IMR-90 (cell line): ENCODE measurements around the gene FBXO17. TPM values are rescaled to one million over a fixed set of nuclear protein-coding genes. Genes with fewer than 3 reads are reported as not detected.
A peak's percentile ranks its signal among the peaks of the same experiment; 100 is the strongest.

Source experiments
- ATAC-seq: fragments of 200-7000 bp; cut with Tn5 transposase; 2 replicates; pipeline ENCODE4 v1.9.1; 2020; ENCODE audit warnings: low read depth, mild to moderate bottlenecking, moderate library complexity
- BruUV-seq: library from RNA; stranded (reverse); fragments of 400-500 nt; replicated peaks from 2 replicates; lab custom pipeline; 2021; lab: Mats Ljungman, UMichigan
- CTCF ChIA-PET: fragments of 300-600 bp; formaldehyde crosslinking; extraction: SDS; loops from one replicate; lab custom pipeline; 2021; ENCODE audit warnings: antibody characterized with exemption; lab: Yijun Ruan, JAX
- POLR2A ChIA-PET: fragments of 300-600 bp; sonication (Branson Sonifier 250); formaldehyde crosslinking; loops from one replicate; lab custom pipeline; 2022; ENCODE audit warnings: antibody characterized with exemption; ENCODE audit not compliant: unreplicated experiment; lab: Charles Lee
- DNase-seq: peaks from one replicate; pipeline ENCODE4 v3.0.0; 2013
- H2AFZ ChIP-seq: replicated peaks from 2 replicates; pipeline ENCODE3; 2013; ENCODE audit warnings: low read length, mild to moderate bottlenecking; ENCODE audit not compliant: poor library complexity
- H2AK5ac ChIP-seq: 2 replicates; pipeline ENCODE4 v1.6.1; 2013; ENCODE audit warnings: low read depth, low read length, inconsistent platforms
- H2AK9ac ChIP-seq: replicated peaks from 2 replicates; pipeline ENCODE3; 2013; ENCODE audit warnings: mild to moderate bottlenecking, low read depth, low read length, moderate library complexity; ENCODE audit not compliant: poor library complexity
- H2BK120ac ChIP-seq: 2 replicates; pipeline ENCODE4 v1.6.1; 2013; ENCODE audit warnings: low read depth, low read length, inconsistent platforms
- H2BK15ac ChIP-seq: 3 replicates; pipeline ENCODE4 v1.6.1; 2013; ENCODE audit warnings: low read depth, low read length, inconsistent platforms
- H2BK20ac ChIP-seq: 2 replicates; pipeline ENCODE4 v1.6.1; 2013; ENCODE audit warnings: low read depth, mild to moderate bottlenecking, inconsistent platforms, low read length, moderate library complexity
- H2BK5ac ChIP-seq: 2 replicates; pipeline ENCODE4 v1.6.1; 2013; ENCODE audit warnings: mild to moderate bottlenecking, low read depth, low read length, inconsistent platforms; ENCODE audit not compliant: poor library complexity, severe bottlenecking
- H3K14ac ChIP-seq: replicated peaks from 2 replicates; pipeline ENCODE4 v1.6.1; 2013; ENCODE audit warnings: low read depth, low read length, inconsistent platforms
- H3K18ac ChIP-seq: 2 replicates; pipeline ENCODE4 v1.6.1; 2013; ENCODE audit warnings: low read depth, low read length, control low read depth
- H3K23ac ChIP-seq: 2 replicates; pipeline ENCODE4 v1.6.1; 2013; ENCODE audit warnings: low read depth, low read length, inconsistent platforms
- H3K27ac ChIP-seq: 2 replicates; pipeline ENCODE4 v1.5.1; 2013; ENCODE audit warnings: mild to moderate bottlenecking, control low read depth, low read length; ENCODE audit not compliant: insufficient read depth
- H3K27me3 ChIP-seq: 2 replicates; pipeline ENCODE4 v1.6.1; 2013; ENCODE audit warnings: low read length; ENCODE audit not compliant: control insufficient read depth, insufficient read depth
- H3K36me3 ChIP-seq: 2 replicates; pipeline ENCODE4 v1.6.1; 2013; ENCODE audit warnings: low read length, mixed read lengths; ENCODE audit not compliant: control insufficient read depth, insufficient read depth
- H3K4ac ChIP-seq: 2 replicates; pipeline ENCODE4 v1.6.1; 2013; ENCODE audit warnings: low read depth, low read length, inconsistent platforms
- H3K4me1 ChIP-seq: 2 replicates; pipeline ENCODE4 v1.6.1; 2013; ENCODE audit warnings: low read length, mixed read lengths; ENCODE audit not compliant: control insufficient read depth, insufficient read depth
- H3K4me2 ChIP-seq: 2 replicates; pipeline ENCODE4 v1.6.1; 2013; ENCODE audit warnings: low read depth, mild to moderate bottlenecking, control low read depth, low read length, moderate library complexity
- H3K4me3 ChIP-seq: 2 replicates; pipeline ENCODE4 v1.5.1; 2013; ENCODE audit warnings: low read depth, mild to moderate bottlenecking, control low read depth, low read length, moderate library complexity; ENCODE audit not compliant: insufficient read depth
- H3K56ac ChIP-seq: 2 replicates; pipeline ENCODE4 v1.6.1; 2013; ENCODE audit warnings: low read length, inconsistent platforms; ENCODE audit not compliant: insufficient read depth; ENCODE audit errors: extremely low read depth
- H3K79me1 ChIP-seq, 2 experiments: 2 replicates each; pipeline ENCODE4 v1.6.1; 2013; ENCODE audit warnings: low read length in 2 of 2, inconsistent platforms in 1 of 2, low read depth in 1 of 2
- H3K9ac ChIP-seq: 2 replicates; pipeline ENCODE4 v1.6.1; 2013; ENCODE audit warnings: low read depth, low read length, control low read depth
- H3K9me1 ChIP-seq: 2 replicates; pipeline ENCODE4 v1.6.1; 2013; ENCODE audit warnings: low read length, inconsistent platforms; ENCODE audit not compliant: insufficient read depth
- H3K9me3 ChIP-seq: 2 replicates; pipeline ENCODE4 v1.6.1; 2013; ENCODE audit warnings: low read length; ENCODE audit not compliant: control insufficient read depth, insufficient read depth
- H4K20me1 ChIP-seq: 2 replicates; pipeline ENCODE4 v1.6.1; 2013; ENCODE audit warnings: low read length, inconsistent platforms; ENCODE audit not compliant: insufficient read depth
- H4K5ac ChIP-seq: 2 replicates; pipeline ENCODE4 v1.6.1; 2013; ENCODE audit warnings: mild to moderate bottlenecking, low read depth, low read length, control low read depth
- H4K8ac ChIP-seq, 2 experiments: 2 replicates each; pipeline ENCODE4 v1.6.1; 2013; ENCODE audit warnings: low read depth in 2 of 2, low read length in 2 of 2, control low read depth in 1 of 2, inconsistent platforms in 1 of 2
- H4K91ac ChIP-seq: 2 replicates; pipeline ENCODE4 v1.6.1; 2013; ENCODE audit warnings: low read depth, low read length, inconsistent platforms; ENCODE audit not compliant: insufficient read depth
- CHD1 ChIP-seq: IDR thresholded peaks from 2 replicates; pipeline ENCODE4 v1.6.1; 2012; ENCODE audit warnings: low read depth, low read length, improper control_type of control experiment
- MAFK ChIP-seq: IDR thresholded peaks from 2 replicates; pipeline ENCODE4 v1.6.1; 2012; ENCODE audit warnings: low read depth, low read length, improper control_type of control experiment
- MAZ ChIP-seq: IDR thresholded peaks from 2 replicates; pipeline ENCODE4 v1.6.1; 2012; ENCODE audit warnings: low read depth, mild to moderate bottlenecking, low read length, improper control_type of control experiment, moderate library complexity, borderline replicate concordance
- WGBS, 2 experiments: methylation state at CpG; one replicate each; pipeline versions ENCODE4 v1.1.5 to v1.1.7; 2013; ENCODE audit warnings: missing lambda C conversion rate in 2 of 2; ENCODE audit not compliant: insufficient read length in 1 of 2; ENCODE audit errors: extremely low coverage in 2 of 2; 5-methylcytosine and 5-hydroxymethylcytosine counted together
- dilution Hi-C: fragments of 300-500 bp; cut with HindIII; formaldehyde crosslinking; loops from one replicate; pipeline ENCODE4 v1.14.3; 2018; ENCODE audit warnings: low sequenced_read_pairs; ENCODE audit not compliant: unreplicated experiment
- in situ Hi-C: fragments of 300-500 bp; cut with MboI; formaldehyde crosslinking; loops from 3 replicates; pipeline ENCODE4 v1.14.3; 2019; ENCODE audit warnings: low sequenced_read_pairs, inconsistent platforms, mixed read lengths
- intact Hi-C: fragments of 100-400 bp; cut with micrococcal nuclease; formaldehyde crosslinking; loops from 2 replicates; pipeline ENCODE4 v1.10.0; 2022
- polyA plus RNA-seq, 3 experiments: library from polyadenylated mRNA; depleted of rRNA; stranded (reverse); fragments of >200 nt; gene quantifications; 2 replicates each; pipeline ENCODE4 v1.2.3, GENCODE V29; 2012; ENCODE audit warnings: low replicate concordance in 1 of 3
- total RNA-seq: library from RNA; depleted of rRNA; stranded (reverse); fragments of >200 nt; gene quantifications from 2 replicates; pipeline ENCODE4 v1.2.3, GENCODE V29; 2012

FBXO17 gene
- total and polyA plus RNA-seq, 2 of the 4 experiments (the other 2 are of a cell fraction) = 10.8 to 20.7 TPM

DNA sequence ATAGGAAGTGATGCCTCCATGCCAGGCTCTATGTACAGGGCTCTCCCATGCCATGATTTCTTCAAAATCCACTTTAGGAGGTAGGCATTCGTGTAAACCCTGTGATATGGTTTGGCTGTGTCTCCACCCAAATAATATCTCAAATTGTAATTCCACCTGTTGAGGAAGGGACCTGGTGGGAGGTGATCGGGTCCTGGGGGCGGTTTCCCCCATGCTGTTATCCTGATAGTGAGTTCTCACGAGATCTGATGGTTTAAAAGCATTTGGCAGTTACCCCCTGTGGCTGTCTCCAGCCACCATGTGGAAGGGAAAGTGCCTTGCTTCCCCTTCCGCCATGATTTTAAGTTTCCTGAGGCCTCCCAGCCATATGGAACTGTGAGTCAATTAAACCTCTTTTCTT is 53.1 kb downstream of the FBXO17 start:
- no peak overlapping the region for H3K9ac ChIP-seq
- no peak overlapping the region for H3K14ac ChIP-seq
- no peak overlapping the region for H3K27ac ChIP-seq
- ATAC-seq (no peak), DNase-seq (no peak)
- H3K4ac ChIP-seq = no peak overlapping the region
- no peak overlapping the region for H2BK120ac ChIP-seq
- no peak overlapping the region for H2AFZ ChIP-seq
- H2BK5ac ChIP-seq = no peak overlapping the region
- no peak overlapping the region for H4K8ac ChIP-seq
- 100% methylated on average over 2 of the region's 5 CpGs; no CpG with 5 or more reads in 1 of the 2 experiments for WGBS, 2 experiments
- H2AK5ac ChIP-seq = no peak overlapping the region
- H2BK20ac ChIP-seq = no peak overlapping the region
- no peaks in the 10 kb centered on the region for H3K9me1 ChIP-seq
- ChIA-PET POLR2A (no interaction called here), CTCF (interaction anchor here (1.8 kb wide), 1 partner anchor 8 kb away, joined by 5 read pairs; the partner anchor contains the start of genes MRPS12 and SARS2)
- no peaks in the 10 kb centered on the region for H3K4me1 ChIP-seq
- no peak overlapping the region for H2BK15ac ChIP-seq
- in situ Hi-C loops (loop anchor here (10.0 to 25.0 kb wide), 2 partner anchors 185 to 298 kb away; partner anchors contain the start of gene CAPN12), dilution Hi-C loops (no loop called here), intact Hi-C loops (no loop called here)
- no peaks in the 10 kb centered on the region; the same call in 1 of the 2 replicates for H4K20me1 ChIP-seq
- no peak overlapping the region for H3K4me2 ChIP-seq
- no peak overlapping the region for H2AK9ac ChIP-seq
- H4K91ac ChIP-seq = no peak overlapping the region
- no peaks in the 10 kb centered on the region for H3K9me3 ChIP-seq
- no peak overlapping the region for H4K5ac ChIP-seq
- no peaks in the 10 kb centered on the region for H3K27me3 ChIP-seq
- H3K18ac ChIP-seq = no peak overlapping the region
- no peak overlapping the region for H3K23ac ChIP-seq
- H3K4me3 ChIP-seq = no peak overlapping the region
- H3K36me3 ChIP-seq = peaks cover 20% of the 10 kb centered on the region
- no peak overlapping the region for H3K56ac ChIP-seq
- TSS peak; percentile 22 for BruUV-seq
- no peak for TF ChIP-seq MAFK
- no peak for TF ChIP-seq MAZ
- TF ChIP-seq CHD1 = no peak
- H3K79me1 ChIP-seq = no peaks in the 10 kb centered on the region
